Keratinocyte (primary cell): ENCODE data around the gene FLYWCH1.

ENCODE experiments used
- CTCF ChIP-seq, 3 experiments: IDR thresholded peaks in 1 of 3; conservative IDR thresholded peaks in 1 of 3; optimal IDR thresholded peaks in 1 of 3; 2 replicates in 2 of 3; 3 replicates in 1 of 3; pipeline versions ENCODE3 to v1.5.1; 2011; ENCODE audit warnings: low read length in 3 of 3, mild to moderate bottlenecking in 3 of 3, moderate library complexity in 2 of 3, control low read depth in 1 of 3, inconsistent platforms in 1 of 3; ENCODE audit not compliant: insufficient read depth in 2 of 3; ENCODE audit errors: extremely low read depth in 1 of 3
- EZH2 ChIP-seq: IDR thresholded peaks from one replicate; pipeline ENCODE4 v1.6.1; 2012; ENCODE audit warnings: inconsistent platforms, mild to moderate bottlenecking, low read length, moderate library complexity

- no peak for TF ChIP-seq CTCF (optimal IDR thresholded peaks at IDR 0.05 in 1 of 3, IDR thresholded peaks at IDR 0.05 in 1 of 3, conservative IDR thresholded peaks at IDR 0.05 in 1 of 3; ENCODE audit: extremely low read depth in 1 of 3, insufficient read depth in 2 of 3, low read length in 3 of 3)
- TF ChIP-seq EZH2: no peak
These were observed 39.0 kb downstream of the FLYWCH1 start for GRCh38 chr16:2950773-2951172.
